HG03103 (cell line): ENCODE results near the gene PRR33.
"Not testable (repeated sequence)": the region's sequence is repeated elsewhere in the genome, so short reads cannot be mapped to it uniquely, and the experiment has no call there.

Source experiments
- ATAC-seq: cut with Tn5 transposase; IDR thresholded peaks from one replicate; pipeline ENCODE4 v1.9.1; 2021; ENCODE audit warnings: low read depth; ENCODE audit not compliant: unreplicated experiment

PRR33 gene

DNA sequence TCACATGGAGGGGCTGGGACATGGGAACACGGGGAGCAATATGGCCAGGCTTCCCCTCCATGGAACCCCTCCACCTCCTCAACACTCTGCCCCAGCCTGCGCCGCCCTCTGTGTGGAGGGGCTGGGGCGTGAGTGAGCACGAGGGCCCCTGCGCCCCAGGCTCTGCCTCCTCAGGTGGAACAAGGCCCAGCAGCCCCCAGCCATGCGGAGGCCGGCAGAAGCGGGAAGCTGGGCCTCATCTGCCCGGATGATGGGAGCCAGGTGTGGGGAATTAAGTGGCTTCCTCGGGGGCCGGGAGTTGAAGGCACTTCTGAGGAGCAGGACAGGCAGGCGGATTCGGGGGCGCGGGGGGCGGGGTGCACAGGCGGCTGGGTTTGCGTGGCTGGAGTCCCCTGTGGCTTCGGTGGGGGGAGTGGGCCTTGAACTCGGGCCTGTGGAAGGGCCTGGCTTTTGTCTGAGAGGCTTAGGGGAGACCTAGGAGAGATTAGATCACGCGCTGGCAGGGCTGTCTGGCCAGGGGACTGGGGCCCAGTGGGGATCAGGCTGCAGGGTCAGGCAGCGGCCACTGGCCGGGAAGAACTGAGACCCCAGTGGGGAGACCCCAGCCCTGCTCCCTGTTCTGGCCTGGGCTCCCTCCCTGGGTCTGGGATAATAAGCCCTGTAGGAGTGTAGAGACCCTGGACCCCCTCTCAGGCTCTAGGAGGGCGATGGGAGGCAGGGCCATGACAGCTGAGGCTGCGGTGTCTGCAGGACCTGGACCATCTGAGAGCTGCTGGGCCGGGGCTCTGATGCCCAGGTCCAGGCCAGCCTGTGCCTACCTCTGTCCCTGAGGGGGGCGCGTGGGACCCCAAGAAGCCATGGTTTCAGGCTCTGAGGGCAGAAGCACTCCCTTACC lies 13.3 kb downstream of the PRR33 start:
- no peak for ATAC-seq

DNA sequence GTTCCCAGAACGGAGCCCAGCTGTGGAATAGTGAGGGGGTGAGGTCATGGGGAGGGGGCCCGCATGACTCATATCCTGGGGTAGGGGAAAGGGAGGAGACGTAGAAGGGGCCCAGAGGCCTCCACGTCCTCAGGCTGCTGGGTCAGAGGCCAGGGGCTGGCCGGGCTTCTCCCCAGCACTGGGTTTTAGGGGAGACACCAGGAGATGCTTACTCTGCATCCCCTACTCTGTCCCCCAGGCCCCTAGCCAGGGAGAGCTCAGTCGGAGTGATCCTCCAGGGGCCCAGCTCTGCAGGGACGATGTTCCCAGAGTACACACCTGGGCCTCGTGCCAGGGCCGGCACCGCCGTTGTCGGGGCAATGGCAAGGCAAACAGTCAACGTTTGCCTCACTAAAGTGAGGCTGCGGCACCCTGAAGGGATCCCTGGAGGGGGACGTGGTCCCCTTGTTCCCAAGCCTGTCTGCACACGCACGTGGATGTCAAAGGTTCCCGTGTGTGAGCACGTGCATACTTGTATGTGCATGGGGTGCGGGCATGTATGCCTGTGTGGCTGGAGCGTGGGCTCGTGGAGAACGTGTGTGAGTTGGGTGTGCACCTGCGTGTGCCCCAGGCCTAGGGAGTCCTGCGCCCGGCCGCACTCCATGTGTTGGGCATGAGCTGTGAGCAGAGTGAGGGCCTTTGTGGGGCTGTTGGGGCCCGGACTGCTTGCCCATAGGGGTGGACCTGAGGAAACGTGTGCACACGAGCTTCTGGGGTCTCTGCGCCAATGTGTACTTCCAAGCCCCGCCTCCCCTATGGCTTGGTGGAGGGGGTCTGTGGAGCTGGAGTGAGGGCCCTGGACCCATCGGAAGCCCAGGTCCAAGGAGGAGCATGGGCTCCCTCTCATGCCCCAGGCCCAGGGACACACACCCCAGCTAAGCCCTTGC lies 14.2 kb downstream of the PRR33 start:
- ATAC-seq: no peak

DNA sequence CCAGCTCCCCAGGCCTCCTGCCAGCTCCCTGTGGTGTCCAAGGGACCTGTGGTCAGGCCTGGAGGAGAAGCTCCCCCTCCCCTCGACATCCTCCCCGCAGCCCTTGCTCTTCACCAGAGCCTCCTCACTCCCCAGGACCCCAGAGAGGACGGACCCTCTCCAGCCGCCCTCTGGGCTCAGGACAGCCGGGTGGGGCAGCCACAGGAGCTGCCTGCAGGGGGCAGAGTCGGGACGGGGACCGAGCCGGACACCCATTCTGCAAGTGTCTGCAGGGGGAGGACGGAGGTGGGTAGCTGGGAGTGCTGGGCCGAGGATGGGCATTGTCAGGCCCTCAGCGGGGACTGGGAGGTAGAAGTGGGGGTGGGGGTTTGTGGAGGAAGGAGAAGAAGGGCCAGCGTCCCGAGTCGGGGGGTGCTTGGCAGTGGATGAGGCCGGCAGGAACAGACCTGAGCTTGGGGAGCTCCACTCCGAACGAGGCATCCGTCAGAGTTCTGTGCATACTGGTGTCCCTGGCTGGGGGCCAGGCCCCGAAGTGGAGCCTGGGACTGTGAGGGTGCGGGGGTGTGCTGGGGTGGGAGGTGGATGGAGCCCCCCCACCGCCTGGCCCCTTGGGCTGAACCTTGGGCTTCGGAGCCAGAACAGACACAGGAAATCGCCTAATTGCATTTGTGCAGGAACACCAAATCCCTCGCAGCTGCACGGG lies 15.2 kb downstream of the PRR33 start:
- no peak for ATAC-seq

DNA sequence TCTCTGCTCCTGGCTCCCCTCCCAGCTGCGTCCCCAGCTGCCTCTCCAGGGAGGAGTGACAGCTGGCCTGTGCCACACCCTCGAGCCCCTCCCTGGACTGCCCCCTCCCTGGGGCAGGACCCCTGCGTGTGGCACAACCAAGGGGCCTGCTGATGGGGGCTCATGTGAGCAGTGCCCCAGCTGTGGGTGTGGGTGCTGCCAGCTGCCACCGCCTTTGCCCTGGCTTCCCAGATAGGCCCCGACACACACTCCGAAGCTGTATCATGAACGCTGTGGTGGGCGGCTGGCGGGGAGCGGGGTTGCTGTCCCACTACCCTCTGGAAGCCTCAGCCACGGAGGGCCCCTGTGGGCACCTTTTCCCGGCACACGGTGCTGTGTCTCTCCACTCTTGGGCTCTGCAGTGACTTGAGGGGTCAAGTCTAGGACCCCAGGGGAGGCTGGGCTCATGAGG lies 15.8 kb downstream of the PRR33 start:
- not testable (repeated sequence) for ATAC-seq

DNA sequence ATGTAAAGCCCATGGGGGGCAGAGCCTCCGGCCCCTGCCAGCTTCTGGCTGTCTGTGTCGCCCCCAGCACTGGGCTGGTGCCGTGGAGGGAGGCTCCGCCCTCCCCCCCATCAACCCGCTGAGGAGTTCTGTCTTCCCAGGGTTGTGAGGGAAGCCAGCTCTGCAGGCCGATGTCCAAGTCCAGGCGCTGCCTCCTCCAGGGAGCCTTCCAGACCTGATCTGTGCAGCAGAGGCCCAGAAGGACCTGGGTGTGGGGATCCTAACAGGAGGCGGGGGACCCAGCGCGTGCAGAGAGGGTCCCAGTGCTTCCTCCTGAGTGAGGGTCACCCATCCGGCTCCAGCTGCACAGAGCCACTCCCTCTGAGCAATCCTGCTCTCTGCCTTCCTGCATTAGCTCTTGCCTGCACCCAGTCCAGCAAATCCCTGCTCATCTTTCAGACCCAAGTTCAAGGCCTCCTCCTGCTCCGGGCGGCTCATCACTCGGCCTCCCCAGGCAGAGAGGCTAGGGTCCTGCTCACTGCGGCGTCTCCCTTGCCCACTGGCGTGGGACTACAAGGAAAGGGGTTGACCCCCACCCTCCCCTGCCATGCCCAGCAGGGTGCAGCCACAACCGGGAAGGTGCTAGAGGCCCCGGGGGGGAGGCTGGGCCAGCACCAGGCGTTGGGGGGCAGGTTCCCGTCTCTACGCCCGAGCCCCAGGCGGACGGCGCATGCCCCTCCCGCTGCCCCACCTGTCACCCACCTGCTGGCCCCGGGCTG lies 16.4 kb downstream of the PRR33 start:
- ATAC-seq: no peak

DNA sequence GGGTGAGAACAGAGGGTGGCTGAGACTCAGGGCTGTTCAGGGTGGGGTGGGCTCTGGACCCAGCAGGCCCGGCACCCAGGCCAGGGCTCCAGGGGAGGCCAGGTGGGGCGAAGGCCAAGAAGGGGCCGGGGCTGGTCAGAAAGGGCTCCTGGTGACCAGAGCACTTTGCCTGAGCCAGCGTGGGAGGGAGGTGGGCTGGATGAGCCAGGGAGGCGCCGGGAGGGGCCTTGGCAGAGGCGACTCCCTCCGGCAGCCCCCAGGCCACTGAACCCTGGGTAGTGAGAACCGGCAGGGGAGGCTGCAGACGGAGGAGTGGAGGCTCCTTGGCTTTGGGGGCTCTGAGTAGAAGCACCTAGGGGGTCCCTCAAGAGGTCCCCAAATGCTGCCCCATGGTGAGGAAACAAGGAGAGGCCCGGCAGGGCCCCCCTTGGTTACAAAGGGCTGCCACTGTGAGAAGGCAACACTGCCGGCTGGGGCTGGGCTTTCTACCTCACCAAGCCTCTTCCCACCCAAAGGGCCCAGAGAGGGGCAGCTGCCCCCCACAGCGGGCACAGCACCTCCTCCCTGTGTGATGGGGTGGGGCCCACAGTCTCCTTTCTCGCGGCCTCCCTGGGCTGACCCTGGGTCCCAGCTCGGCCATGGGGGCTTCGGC lies 17.1 kb downstream of the PRR33 start:
- not testable (repeated sequence) for ATAC-seq

DNA sequence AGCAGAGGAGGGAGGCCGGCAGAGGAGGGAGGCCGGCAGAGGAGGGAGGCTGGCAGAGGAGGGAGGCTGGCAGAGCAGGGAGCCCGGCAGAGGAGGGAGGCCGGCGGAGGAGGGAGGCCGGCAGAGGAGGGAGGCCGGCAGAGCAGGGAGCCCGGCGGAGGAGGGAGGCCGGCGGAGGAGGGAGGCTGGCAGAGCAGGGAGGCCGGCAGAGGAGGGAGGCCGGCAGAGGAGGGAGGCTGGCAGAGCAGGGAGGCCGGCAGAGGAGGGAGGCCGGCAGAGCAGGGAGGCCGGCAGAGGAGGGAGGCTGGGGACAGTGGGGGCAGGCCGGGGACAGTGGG lies 17.9 kb downstream of the PRR33 start:
- ATAC-seq: not testable (repeated sequence)

DNA sequence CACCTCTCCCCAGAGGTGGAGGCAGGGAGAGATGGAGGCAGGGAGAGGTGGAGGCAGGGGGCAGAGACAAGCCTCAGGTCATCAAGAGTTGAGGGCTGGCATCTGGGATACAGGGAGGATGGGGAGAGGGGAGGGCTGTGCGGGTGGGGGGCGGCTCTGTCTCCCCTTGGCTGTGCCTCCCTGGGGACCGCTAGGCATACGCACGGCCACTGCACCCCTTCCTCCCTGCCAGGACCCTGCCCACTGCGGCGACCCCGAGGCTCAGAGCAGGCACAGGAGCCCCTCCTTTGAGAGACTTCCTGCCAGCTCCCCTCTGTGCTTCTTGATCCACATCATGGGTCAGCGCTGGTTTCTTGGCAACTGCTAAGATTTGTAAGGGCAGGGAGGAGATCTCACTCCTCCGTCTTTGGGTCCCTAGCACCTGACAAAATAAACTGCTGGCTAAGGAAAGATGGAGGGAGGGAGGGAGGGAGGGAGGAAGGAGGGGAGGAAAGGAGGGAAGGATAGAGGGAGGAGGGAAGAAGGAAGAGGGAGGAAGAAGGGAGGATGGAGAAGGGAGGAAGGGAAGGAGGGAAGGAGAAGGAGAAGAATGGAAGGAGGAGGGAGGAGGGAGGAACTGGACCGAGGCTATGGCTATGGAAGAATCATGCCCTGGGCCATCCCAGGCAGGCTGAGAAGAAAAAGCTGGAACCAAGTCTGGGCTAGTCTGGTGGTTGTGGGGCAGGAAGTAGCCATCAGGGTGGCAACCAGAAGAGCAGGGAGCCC lies 18.5 kb downstream of the PRR33 start:
- no peak for ATAC-seq

DNA sequence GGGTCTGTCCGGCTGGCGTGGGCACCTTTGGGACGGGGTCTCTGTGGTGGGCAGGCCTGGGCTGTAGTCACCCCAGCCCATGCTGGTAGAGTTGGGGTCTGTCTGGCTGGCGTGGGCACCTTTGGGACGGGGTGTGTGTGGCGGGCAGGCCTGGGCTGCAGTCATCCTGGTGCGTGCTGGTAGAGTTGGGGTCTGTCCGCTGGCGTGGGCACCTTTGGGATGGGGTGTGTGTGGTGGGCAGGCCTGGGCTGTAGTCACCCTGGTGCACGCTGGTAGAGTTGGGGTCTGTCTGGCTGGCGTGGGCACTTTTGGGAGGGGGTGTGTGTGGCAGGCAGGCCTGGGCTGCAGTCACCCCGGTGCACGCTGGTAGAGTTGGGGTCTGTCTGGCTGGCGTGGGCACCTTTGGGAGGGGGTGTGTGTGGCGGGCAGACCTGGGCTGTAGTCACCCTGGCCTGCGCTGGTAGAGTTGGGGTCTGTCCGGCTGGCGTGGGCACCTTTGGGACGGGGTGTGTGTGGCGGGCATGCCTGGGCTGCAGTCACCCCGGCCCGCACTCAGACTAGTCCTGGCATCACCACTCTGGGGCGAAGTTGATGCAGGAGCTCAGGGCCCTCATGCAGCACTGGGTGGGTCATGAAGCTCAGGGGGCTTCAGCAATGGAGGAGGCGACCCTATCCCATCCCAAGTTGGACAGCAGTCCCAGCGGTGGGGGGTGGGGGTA lies 19.3 kb downstream of the PRR33 start:
- no peak for ATAC-seq

DNA sequence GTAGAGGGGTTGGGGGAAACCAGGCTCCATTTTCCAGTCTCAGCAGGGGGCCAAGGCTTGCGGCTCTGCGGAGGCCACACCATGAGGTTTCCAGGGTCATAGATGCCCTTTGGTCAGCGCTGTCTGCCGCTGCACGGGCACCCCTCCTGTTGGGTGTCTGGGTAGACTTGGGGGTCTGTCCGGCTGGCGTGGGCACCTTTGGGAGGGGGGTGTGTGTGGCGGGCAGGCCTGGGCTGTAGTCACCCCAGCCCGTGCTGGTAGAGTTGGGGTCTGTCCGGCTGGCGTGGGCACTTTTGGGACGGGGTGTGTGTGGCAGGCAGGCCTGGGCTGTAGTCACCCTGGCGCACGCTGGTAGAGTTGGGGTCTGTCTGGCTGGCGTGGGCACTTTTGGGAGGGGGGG lies 20.2 kb downstream of the PRR33 start:
- ATAC-seq: no peak

DNA sequence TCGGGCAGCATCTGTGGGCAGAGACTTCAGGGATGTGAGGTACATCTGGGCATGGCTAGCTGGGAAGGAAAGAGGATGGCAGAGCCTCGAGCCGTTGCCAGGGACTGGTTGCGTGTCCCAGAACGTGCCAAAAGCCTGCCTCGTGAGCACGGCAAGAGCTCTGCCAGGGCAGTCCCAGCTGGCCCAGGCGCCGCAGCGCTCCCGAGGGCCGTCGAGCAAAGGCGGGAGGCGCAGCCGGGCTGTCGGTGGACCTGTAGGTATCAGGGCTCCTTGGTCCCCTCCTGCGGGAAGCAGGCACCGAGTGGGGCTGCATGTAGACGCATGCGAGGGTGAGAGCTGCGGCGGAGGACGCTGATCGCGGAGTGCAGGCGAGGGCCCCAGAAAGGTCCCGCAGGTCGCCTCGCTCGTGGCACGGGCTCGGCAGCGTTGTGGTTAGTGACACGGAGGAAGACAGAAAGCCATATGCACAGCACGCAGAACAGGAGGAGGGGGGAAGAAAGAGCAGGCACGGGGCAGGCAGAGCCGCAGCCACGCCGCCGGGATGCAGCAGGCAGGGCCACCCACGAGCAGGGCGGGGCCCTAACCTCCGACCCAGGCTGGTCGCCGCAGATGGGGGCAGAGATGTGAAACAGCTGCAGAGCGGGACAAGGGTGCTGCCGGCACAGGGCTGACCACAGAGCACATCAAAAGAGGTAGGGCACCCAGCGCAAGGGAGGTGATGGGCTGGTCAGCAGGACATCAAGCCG lies 20.8 kb downstream of the PRR33 start:
- ATAC-seq: no peak

DNA sequence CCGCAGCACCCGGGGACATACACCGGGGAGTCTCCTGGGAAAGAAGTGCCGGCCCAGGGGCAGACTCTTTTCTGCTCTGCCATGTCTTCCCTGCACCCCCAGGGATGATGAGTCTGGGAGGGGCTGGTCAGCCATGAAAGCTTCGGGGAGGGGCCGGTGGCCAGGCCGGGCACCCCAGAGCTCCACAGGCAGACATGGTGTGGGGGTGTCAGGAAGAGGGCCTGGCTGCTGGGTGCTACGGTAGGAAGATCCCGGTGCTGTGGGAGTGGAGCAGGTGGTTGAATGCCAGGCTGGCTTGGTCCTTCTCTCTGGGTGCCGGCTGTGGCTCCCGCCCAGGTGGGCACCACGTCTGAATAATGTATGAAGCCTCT lies 21.4 kb downstream of the PRR33 start:
- no peak for ATAC-seq

DNA sequence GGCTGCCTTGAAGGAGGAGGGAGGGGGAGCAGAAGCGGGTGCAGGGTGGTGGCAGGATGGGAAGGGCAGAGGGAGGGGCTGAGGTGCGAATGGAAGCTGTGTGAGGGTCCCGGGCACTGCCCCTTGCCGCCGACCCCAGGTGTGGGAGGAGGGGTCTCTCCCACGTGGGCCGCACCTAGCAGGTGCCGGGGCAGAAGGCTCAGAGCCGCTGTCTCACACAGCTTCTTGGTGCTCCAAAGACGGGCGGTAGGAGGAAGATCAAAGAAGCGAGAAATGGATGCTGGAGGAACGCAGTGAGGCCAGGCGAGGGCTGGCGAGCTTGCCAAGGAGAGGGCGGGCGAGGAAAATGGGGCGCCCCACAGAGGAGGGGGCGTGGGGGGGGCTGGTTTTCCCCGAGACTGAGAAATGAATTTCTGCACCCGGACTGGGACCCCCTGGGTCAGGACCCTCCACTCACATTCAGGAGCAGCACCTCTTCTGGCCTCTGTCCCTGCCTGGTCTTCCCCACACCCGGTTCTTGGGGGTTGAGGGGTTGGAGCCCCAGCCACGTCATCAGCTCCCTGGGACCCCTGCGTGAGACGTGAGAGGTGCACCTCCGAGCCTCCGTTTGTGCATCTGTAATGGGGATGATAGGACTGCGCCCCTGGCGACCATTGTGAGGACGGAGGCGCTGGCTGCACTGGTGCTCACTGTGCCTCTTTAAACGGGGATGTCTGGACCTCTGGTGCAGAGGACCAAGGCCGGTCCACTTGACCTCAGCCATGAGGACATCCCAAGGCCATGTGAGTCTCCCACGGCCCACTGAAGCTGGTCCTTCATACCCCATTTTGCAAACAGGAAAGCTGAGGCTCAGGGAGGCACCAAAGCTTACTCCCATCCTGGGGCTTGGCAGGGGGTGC lies 22.0 kb downstream of the PRR33 start:
- no peak for ATAC-seq

DNA sequence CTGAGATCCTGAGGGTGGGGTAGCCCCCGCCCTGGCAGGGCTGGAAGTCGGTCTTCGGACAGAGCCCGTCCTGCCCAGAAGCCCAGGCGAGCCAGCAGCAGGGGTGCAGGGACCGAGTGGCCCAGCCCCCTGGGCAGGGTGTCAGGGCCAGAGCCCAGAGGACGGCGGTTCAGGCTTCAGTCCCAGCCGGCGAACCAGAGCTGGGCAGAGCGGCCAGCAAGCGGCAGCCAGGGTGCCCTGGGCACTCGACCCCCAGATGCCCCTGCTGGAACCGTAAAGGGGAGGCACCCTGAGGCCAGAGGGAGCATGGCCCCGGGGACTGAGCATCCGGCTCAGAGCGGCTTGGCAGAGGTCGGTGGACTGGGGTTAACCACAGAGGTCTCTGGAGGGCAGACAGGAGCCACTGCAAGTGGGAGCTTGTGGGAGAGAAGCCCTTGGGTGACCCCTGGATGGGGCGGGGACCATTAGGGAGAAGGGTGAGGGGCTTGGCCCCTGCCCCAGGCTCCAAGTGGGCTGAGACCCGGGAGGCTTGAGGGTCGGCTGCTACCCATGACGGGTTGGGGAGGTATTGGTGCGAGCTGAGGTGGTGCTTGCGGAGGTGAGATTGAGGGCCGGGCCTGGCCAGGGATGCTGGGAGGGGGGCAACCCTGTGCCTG lies 22.9 kb downstream of the PRR33 start:
- ATAC-seq: no peak

DNA sequence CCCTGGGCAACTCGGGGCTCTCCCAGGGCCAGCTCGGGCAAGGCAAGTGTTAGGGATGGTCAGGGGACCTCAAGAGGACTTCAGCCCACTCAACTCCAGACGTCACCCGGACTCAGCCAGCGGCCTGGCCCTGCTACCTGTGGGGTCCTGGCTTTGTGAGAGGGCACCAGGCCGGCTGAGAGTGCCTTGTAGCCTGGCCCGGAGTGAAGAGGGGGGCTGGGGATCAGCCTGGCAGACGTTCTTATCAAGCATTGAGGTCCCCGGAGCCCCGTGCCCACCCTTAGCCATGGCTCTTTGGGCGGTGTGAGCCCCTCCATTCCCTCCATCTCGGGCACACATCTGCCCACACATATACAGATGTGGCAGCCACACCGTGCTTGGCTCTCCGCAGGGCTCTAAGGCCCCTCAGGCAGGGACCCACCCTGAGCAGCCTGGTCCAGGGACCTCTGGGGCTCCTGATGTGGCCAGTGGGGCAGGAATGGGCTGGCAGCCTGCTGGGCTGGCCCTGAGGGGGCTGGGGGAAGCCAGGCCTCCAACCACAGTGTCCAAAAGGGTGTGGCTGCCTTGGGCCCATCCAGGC lies 23.5 kb downstream of the PRR33 start:
- ATAC-seq: no peak

DNA sequence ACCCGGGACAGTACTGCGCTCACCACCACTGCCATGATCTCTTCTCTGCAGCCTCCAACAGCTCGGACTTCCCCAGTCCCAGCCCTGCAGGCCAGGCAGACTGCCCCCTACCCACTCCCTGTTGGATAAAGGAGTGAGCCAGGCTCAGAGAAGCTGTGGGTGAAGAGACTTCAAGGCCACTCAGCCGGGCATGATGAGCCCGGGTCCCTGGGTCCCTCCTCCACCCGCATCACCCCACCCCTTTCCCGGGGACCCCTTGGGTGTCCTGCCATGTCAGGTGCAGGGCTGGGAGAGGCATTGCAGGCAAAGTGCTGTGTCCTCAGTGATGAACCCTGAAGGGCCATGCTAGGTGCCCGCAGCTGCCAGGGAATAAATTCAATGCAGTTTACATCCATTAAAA lies 24.3 kb downstream of the PRR33 start:
- no peak for ATAC-seq
